Gastrocnemius medialis (tissue), 4 donors: Measurements from ENCODE around the gene PKNOX2.

Experiments used
- CTCF ChIP-seq, 5 experiments: fragments of 450-650 bp in 3 of 5; fragments of 200-600 bp in 2 of 5; sonication (generic) in 2 of 5; IDR thresholded peaks in 4 of 5; conservative IDR thresholded peaks in 1 of 5; 1 replicate in 4 of 5; 2 replicates in 1 of 5; pipeline ENCODE4 v1.5.1; 2016 to 2019; ENCODE audit warnings: antibody characterized with exemption in 5 of 5, mild to moderate bottlenecking in 3 of 5, moderate library complexity in 3 of 5
- POLR2A ChIP-seq, 2 donors: fragments of 450-650 bp; IDR thresholded peaks; one replicate each; pipeline ENCODE4 v1.6.1; 2017; ENCODE audit warnings: antibody characterized with exemption in 2 of 2, mild to moderate bottlenecking in 2 of 2, moderate library complexity in 2 of 2

GRCh38 chr11:125431009-125431408 lies 266.5 kb downstream of the PKNOX2 start:
- TF ChIP-seq POLR2A (IDR thresholded peaks at IDR 0.05): no peak
- no peak for TF ChIP-seq CTCF (IDR thresholded peaks at IDR 0.05 in 4 of 5, conservative IDR thresholded peaks at IDR 0.05 in 1 of 5)
